Activated gamma-delta T cell treated with Interleukin-2 at 50 U/mL for 16 hours (primary cell): Measurements from ENCODE around the gene TRAPPC2.
"Not testable (repeated sequence)": the region's sequence is repeated elsewhere in the genome, so short reads cannot be mapped to it uniquely, and the experiment has no call there.

Experiments
- DNase-seq: peaks from one replicate; pipeline ENCODE4 v3.0.0-alpha.2; 2020

The TRAPPC2 gene

DNA sequence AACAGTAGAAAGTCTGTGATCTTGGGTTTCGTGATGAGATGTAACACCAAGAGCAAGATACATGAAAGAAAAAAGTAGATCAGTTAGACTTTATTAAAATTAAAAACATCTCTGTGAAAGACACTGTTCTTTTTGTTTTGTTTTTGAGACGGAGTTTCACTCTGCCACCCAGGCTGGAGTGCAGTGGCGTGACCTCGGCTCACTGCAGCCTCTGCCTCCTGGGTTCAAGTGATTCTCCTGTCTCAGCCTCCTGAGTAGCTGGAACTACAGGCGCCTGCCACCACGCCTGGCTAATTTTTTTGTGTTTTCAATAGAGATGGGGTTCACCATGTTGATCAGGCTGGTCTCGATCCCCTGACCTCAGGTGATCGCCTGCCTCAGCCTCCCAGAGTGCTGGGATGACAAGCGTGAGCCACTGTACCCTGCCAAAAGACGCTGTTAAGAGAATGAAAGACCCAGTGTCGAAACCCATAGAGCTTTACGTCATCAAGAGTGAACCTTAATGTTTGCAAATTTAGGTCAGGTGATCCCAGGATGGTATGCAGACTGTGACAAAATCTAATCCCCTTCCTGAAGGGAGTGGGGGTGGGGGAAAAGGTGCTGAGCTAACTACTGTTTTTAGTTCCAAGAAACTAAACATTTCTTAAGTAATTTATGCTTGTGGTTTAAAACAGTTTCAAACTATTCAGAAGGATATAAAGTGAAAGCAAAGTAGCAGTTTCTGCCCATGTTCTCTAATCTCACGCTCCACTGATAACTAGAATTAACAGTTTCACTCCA lies 8.2 kb upstream of the TRAPPC2 start:
- DNase-seq, result no peak

DNA sequence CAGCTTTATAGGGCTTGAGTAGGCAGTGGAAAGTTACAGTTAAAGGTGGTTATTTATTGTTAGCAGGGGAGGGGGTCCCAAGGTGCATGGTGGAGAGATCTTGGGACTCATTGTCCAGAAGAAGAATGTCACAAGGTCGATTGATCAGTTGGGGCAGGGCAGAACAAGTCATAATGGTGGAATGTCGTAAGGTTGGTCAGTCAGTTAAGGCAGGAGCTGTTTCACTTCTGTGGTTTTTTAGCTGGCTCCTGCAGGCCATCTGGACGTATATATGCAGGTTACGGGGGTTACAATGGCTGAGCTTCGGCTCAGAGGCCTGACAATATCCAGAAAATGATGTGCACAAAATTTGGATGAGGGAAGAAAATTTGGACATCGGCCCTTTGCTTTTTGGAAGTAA lies 7.3 kb upstream of the TRAPPC2 start:
- DNase-seq, result no peak

DNA sequence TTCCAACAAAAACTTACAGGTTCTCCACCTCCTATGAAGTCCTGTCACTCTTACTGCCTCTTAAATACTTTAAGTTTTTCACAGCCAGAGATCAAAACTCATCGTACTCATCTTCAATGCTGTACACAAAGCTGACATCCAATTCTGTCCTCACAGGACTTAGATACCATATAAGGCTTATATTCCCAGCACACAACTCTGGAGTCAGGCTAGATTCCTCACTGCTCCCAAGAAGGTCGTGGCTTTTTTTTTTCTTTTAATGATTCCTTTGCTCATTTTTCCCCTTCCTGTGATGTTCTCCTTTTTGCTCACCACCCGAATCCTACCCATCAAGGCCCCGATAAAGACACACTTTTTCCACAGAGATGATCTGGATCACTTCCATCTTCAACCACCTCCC lies 914 bp downstream of the TRAPPC2 start:
- DNase-seq, result no peak

DNA sequence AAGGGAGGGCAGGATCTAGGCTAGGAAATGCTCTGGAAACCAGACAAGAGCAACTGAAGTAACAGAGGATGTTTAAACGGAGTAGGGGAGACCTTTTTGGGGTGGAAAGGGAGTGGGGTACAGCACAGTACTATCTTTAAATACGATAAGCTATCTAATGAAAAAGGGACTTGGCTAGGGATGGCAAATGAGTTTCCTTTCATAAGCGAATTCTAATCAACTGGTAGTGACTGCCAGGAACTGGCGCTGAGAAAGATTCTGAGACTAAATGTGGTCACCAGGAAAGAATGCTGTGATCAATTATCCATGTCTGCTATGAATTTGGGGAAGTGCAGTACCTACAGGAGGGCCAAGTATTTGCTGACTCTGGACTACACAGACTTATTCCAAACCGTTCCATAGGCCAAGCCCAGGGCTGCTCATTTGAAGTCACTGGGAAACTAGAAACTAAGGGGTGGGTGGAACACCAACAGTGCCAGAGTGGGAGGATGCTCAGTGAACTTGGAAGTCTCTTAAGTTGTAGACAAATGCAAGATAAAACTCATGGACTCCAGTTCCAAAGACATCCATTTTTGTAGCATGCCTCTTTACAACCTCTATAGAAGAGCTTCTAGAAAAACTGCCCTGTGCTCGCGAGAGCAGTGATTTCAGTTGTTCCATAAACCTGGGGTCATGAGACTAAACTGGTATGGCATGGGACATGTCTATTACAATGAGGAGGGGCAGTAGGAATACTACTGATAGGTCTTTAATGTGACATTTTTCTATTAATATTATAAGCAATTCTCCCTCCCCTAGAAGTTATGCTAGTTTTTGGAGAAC lies 2.0 kb downstream of the TRAPPC2 start:
- no peak for DNase-seq

DNA sequence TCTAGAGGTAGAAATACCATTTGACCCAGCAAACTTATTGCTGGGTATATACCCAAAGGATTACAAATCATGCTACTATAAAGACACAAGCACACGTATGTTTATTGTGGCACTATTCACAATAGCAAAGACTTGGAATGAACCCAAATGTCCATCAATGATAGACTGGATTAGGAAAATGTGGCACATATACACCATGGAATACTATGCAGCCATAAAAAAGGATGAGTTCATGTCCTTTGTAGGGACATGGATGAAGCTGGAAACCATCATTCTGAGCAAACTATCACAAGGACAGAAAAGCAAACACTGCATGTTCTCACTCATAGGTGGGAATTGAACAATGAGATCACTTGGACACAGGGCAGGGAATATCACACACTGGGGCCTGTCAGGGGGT lies 3.9 kb downstream of the TRAPPC2 start:
- DNase-seq, result not testable (repeated sequence)

DNA sequence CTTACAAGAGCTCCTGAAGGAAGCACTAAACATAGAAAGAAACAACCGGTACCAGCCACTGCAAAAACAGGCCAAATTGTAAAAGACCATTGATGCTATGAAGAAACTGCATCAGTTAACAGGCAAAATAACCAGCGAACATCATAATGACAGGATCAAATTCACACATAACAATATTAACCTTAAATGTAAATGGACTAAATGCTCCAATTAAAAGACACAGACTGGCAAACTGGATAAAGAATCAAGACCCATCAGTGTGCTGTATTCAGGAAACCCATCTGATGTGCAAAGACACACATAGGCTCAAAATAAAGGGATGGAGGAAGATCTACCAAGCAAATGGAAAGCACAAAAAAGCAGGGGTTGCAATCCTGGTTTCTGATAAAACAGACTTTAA lies 7.8 kb downstream of the TRAPPC2 start:
- DNase-seq, result not testable (repeated sequence)

DNA sequence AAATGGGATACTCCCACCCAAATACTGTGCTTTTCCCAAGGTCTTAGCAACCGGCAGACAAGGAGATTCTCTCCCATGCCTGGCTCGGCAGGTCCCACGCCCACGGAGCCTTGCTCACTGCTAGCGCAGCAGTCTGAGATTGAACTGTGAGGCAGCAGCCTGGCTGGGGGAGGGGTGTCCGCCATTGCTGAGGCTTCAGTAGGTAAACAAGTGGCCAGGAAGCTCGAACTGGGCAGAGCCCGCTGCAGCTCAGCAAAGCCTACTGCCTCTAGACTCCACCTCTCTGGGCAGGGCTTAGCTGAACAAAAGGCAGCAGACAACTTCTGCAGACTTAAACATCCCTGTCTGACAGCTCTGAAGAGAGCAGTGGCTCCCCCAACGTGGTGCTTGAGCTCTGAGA lies 9.5 kb downstream of the TRAPPC2 start:
- DNase-seq, result peak; percentile 67

DNA sequence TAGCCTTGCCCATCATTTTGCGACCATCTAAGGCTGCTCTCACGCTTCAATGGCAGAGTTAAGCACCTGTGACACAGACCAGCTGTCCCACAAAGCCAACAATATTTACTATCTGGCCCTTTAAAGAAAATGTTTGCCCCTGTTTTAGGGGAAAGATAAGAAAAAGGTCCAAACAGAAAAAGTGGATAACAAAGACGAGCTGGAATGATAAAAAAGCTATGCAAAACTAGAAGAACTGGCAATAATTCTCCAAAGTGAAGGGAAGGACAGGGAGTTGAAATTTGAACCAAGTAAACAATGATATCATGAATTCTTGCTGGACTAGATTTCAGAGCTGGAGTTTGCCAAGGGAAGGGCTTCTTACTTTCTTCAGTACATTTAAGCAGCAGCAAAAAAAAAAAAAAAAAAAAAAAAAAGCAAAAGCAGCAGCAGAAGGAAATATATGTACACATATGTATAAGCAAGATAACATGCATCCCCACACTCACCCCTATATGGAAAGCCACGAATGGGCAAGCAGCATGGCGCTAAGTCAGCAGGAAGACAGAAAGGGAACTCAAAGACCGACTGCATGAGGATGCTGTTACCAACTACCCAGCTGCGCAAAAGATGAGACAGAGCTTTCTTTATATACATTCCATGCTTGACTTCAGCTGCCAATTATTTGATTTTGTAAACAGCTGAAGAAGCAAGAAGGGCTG lies 12.5 kb downstream of the TRAPPC2 start:
- no peak for DNase-seq

DNA sequence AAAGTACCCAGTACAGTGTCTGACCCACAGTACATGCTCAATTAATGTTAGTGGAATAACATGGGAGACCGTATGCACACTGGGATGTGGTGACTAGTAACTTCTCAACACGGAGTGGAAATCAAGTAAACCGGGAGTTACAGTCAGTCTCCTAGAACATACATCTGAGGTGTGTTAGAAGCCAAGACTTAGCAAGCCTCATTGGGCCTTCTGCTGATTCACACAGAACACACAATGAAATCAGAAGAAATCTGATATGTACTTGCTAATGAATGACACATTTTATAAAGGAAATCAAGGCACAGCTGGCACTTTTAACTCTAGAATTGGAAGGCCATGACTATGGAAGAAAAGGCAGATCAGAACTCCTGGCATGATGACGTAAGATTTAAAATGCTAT lies 13.0 kb downstream of the TRAPPC2 start:
- DNase-seq, result no peak

DNA sequence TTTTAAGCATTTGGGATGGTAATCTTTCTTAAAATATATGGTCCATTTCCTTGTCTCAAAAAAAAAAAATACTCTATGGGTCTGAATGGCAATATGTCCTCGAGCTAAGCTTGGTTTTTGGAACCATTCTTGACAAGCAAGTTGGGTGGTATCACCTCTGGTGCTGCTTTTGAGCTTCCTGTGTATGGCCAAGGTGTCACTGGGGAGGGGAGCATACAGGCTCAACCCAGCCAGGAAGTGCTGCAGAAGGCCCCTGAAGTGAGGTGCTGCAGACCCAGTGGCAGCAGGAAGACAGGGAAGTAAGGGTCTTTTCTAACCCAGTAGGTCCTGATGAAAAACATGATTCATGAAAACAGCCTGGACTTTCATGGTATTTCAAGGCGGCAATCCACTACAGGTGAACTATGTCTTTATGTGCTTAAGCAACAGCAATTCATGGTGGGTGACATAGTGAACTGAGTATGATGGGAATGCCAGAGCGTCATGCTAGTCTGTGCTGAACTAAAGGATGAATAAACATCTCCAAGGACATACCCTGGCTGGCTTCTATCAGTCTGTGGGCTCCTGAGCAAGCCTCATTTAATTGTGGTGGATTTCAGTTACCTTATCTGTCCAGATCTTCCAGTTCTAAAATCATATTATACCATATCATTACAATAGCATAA lies 15.1 kb downstream of the TRAPPC2 start:
- DNase-seq, result peak; percentile 50

DNA sequence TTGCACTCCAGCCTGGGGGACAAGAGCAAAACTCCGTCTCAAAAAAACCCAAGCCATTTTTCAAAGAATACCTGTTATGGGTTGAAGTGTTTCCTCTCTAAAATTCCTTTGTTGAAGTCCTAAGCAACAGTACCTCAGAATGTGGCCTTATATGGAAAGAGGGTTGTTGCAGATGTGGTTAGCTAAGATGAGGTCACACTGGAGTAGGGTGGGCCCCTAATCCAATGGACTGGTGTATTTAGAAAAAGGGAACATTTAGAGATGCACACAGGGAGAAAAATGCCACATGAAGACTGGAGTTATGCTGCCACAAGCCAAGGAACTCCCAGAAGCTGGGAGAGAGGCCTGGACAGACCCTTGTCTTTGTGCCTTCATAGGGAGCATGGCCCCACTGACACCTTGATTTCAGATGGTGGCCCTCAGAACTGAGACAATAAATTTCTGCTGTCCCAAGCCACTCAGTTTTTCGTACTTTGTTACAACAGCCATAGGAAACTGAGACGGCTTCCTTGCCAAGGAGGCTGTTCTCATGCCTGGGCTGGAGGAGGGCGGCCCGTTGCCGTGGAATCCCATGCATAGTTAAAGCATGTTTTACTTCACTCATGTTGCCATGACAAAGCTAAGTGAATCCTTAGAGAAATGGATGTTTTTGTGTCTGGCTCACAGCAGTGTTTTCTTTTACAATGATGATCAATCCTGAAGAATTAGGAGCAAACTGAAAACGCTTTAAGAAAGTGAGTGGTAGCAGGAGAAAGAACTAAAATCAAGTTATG lies 16.5 kb downstream of the TRAPPC2 start:
- no peak for DNase-seq

DNA sequence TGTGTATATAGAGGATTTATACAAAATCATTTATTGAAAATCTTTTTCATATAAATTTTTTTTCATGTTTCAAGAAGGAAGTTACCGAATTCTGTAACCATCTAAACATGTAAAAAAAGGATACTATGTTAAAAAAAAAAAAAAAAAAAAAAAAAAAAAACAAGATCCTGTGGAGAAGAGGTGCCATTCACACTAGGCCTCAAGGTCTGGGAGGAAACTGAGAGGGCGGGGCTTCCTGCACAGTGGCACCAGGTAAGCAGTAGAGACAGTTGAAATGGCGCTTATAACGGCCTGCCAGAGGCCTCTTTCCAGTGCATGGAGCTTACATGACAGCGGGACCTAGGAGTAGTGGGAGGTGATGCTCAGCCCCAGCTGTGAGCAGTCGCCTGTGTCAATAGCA lies 17.5 kb downstream of the TRAPPC2 start:
- peak; percentile 52 for DNase-seq

DNA sequence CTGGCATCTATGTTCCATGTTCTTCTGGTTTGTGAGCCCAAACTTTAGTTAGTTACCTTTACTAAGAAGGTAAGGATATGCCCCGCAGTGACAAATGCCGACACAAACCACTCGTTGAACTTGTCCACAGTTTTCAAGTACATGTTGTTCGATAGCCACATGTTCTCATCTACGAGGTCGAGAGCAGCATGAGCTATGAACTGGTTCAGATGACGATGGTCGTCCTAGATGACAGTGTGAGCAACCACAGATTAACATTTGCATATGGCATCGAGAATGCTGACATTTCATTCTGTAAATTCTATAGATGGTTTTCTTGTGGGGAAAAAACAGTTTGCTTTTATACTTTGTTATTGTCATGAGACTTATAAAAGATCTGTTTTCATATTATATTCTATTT lies 18.0 kb downstream of the TRAPPC2 start:
- no peak for DNase-seq

DNA sequence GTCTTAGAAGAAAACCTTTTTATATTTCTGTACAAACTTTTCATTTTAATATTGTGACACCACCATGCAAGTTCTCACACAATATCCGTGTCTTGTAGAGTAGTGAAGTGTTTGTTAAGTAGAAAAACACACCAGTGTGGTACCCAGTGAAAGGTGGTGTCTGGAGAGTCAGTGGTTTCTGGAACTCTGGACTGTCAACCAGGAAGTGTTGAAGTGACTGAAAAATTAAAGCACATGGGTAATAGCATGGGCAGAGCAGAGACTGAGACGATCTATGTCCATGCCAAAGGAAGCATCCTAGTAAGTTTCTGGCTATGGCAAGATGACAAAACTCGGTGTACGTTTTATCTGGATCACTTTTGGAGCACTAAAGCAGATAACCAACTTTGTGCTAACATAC lies 23.3 kb downstream of the TRAPPC2 start:
- DNase-seq, result no peak

DNA sequence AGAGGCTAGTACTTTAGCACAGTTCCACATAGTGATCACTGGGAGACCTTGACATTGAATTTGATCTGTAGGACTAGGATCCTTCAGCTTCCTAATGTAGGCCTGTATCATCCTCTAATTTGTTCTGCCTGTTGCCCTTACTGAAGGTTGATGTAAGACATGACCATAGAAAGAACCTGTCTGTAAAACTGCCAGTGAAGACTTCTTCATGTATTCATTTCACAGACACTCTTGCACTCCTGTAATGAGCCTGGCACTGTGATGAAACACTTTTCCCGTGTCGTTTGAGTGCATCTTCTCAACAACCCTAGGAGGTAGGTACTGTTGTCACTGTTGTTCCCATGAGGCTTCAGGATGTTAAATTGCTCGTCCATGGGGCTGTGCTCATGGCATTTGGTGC lies 30.8 kb downstream of the TRAPPC2 start:
- DNase-seq, result no peak

DNA sequence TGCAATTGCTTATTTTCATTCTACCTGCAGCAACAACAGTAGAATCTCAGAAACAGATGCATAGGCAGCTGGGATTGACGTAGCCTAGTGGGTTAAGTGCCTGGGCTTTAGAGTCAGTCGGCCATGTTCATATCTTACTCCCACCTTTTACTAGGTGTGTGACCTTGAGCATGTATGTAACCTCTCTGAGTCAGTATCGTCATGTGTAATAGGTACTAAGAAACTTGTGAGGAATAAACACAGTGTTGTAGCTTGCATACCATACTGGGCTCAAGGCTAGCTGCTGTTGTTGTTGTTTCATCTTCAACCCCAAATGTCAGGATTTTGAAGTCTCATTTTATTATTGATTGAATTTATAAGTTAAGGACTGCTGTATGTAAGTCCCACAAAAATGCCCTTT lies 31.3 kb downstream of the TRAPPC2 start:
- no peak for DNase-seq

DNA sequence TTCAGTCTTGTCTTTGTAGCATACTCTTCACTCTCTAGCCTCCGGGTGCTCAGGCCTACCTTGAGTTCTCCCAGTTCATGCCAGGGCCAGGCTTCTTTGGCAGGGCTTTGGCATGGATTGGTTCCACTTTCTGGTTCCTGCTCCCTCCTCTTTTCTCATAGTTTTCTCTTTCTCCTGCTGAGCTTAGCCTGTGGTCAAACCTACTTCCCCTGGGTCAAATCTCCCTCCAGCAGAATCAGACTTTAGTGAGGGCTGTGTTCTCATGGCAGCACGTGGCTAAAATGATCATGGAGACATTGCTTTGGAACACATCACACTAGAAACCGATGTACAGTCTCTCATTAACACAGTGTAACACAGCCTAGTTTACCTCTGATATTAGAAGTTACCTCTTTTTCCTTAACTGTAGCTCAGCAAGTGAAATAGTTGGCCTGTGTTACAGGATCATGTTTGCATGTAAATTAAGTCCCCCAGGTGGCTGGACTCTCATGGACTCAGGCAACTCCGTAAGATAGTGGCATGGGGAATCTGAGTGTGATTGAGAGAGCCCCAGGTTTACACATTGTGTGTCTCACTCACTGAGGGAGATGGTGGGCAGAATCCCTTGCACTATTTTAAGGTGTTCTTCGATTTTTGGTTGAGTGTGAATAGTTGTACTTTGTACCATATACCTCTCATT lies 32.2 kb downstream of the TRAPPC2 start:
- DNase-seq, result no peak

DNA sequence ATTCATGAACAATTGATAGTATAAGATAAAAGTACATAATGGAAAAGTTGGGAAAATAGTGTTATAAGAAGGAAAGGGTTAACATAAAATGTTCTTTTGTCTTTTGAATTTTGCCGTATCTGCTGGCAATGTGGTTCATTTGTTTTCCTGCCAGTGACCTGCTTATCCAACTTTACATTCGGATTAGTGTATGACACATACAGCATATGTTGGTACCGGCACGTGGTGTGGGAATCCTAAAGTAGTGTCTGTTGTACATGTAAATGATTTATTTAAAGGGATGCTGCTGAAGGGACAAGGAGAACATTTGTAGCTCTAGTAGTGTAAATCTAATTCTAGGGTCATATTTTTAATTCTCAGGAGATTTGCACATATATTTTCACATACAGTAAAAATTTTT lies 34.0 kb downstream of the TRAPPC2 start:
- no peak for DNase-seq

DNA sequence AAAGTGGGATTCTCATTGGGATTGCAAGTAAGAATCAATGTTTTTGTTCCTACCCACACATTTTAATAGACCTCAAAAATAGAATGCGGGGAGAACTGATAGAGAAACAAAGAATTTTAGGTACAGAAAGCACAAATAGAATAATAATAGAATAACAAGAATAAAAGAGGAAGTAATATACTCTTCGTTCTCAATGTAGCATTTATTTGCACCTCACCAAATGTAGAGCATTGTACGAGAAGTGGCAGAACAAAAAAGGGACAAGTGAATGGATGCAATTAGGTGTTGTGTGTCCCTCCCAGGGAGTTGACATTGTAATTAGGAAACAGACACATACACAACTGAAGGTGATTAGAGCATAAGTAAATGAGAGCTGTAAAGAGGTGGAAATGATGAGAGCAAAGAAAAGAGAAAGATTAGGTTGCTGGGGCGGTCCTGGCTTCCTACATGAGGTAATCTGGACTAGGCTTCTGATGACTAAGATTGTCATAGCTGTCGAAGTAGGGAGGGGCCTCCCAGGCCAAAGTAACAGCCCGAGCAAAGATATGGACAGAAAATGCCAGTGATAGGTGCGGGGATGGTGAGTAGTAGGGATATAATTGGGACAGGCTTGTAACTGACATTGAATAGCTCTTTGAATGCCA lies 35.1 kb downstream of the TRAPPC2 start:
- no peak for DNase-seq

DNA sequence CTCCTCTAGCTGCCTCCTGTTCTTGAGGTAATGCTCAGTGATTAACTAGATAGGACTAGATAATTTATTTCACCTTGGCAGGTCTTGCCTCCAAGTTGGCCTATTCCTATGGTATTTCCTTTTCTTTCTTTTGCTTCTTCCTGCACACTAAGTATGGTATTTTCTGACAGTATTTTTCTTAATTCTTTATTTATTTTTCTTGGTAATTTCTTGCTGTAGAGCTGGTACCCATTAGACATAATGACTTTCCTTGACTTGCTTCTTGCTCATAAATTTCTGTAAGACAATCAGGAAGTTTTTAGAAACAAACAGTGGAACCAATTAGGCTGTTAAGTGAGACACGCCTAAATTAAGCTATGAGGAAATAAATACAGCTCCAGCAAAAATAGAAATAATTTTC lies 36.0 kb downstream of the TRAPPC2 start:
- no peak for DNase-seq

DNA sequence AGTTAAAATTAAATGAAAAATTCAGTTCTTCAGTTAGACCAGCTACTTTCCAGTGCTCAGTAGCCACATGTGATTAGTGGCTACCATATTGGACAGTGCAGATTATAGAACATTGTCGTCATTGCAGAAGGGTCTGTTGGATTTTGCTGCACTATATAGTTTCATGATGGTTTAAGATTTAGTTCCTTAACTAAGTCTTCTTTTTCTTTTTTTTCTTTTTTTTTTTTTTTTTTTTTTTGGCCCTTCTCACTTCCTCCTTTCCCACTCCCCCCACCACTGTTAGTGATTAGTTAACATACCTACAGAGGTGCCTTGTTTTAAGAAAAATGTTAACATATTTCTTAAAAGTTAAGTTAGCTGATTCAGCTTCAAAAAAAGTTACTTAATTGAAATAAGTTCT lies 36.4 kb downstream of the TRAPPC2 start:
- no peak for DNase-seq
